Uterus (tissue), 2 donors: ENCODE measurements around the gene GNA14.

Source experiments
- CTCF ChIP-seq, 4 experiments: fragments of 200-600 bp in 2 of 4; fragments of 450-650 bp in 2 of 4; sonication (generic) in 2 of 4; IDR thresholded peaks; one replicate each; pipeline ENCODE4 v1.5.1; 2016 to 2019; ENCODE audit warnings: antibody characterized with exemption in 4 of 4, mild to moderate bottlenecking in 2 of 4, moderate library complexity in 1 of 4
- POLR2A ChIP-seq, 2 donors: fragments of 450-650 bp; IDR thresholded peaks; one replicate each; pipeline ENCODE4 v1.6.1; 2016; ENCODE audit warnings: antibody characterized with exemption in 2 of 2, mild to moderate bottlenecking in 1 of 2, moderate library complexity in 1 of 2

- no peak for TF ChIP-seq POLR2A (IDR thresholded peaks at IDR 0.05)
- TF ChIP-seq CTCF (IDR thresholded peaks at IDR 0.05) = no peak
Observed at GRCh38 chr9:77447646-77448045, 200.5 kb downstream of the GNA14 start.
